Stimulated activated CD8-positive, alpha-beta memory T cell treated with anti-CD3 and anti-CD28 coated beads, Interleukin-12 subunit alpha, Interleukin-12 subunit beta, amount 100 ng/mL, for 1 hour (primary cell): Measurements from ENCODE around the gene MTMR1.
A peak's percentile ranks its signal among the peaks of the same experiment; 100 is the strongest.

Experiments
- DNase-seq: peaks from one replicate; pipeline ENCODE4 v3.0.0-alpha.2; 2020; ENCODE audit warnings: low read depth

Gene MTMR1

DNA sequence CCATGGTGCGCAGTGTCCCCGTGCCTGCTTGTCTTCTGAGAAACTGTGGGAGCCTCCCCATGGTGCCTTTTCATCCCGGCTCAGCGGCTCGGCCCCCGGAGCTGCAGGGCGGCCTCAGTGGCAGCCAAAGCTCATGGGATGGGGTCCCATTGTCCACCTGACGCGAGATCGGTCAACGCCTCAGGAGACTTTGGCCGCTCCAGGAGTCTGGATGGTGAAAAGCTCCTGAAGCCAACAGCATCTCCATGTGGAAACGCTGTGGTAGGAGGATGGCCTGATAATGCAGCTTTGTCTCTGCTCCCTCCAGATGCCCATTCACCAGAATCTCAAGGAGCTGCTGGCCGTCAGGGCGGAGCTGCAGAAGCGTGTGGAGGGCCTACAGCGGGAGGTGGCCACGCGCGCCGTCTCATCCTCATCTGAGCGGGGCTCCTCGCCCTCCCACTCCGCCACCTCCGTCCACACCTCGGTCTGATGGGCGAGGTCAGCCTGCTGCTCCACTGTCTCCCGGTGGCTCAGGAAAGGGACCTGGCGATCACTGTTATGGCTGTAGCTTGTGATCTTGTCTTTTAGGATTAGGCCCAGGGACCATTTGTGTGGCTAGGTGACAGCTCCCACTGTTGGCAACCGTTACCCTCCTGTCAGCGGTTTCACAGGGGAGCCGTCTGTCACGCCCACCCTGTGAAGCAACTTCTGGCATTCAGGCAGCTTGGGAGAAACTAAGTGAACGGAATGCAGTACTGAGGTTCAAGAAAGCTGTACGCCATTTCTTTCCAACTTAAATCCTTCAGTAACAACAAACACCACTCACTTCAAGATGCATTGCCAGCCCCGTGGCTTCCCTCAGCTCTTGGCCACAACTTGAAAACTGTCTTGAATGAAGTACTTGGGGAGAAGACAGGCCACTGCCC is 69.3 kb downstream of the MTMR1 start:
- no peak for DNase-seq

DNA sequence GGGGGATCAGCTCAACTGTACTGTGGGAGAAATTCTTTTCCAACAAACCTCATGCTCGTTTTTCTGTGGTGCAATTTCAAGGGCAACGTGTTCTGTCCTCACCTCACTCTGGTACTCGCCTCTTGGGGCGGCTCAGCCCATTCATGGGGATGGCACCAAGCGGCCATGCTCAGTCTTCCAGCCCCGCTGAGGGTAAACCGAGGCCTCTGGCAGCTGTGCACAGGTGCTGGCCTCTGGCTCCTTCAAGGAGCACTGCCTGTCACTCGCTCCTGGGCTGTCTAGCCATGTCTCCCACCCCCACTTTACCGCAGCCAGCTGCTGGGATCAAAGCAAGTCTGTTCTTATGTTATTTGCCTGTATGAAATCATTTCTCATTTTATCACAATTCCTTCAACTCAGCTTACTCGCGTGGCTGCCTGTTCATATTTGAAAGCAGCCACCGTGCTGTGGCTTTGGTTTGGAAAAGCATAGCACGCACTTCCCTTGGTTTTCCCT is 70.2 kb downstream of the MTMR1 start:
- DNase-seq = no peak

DNA sequence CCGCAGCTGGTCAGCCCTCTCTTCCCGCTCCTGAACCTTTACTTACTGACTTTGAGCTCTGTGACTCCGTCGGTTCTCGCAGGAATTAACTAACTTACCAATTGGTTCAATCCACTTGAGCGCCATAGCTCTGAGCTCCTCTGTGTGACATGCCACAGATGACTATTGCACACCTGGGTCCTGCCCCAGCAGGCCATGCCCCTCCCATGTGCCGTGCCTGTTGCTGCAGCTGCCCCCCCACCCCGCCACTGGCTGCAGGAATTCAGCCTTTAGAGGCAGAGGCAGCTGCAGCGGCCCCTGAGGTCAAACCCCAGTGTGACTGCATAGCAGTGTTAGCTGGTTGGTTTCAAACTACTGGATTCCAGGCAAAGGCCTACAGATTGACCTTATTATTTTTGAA is 70.6 kb downstream of the MTMR1 start:
- DNase-seq = no peak

DNA sequence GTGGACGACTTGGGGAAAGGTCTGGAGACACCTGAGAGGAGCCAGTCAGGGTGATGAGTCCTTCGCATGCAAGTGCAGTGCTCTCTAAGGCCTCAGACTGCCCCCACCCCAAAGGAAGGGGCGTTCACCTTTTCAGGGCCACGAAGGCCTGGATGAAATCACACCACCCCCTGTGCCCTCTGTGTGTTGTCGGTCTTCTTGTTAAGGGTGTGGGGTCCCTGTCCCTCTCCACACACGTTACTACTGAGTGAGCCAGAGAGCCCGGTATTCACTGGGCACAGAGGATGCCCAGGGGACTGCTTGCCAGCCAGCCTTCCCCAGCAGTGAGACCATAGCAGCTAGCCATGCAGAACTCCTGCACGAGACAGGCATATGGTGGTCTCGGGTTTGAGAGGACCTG is 72.0 kb downstream of the MTMR1 start:
- no peak for DNase-seq

DNA sequence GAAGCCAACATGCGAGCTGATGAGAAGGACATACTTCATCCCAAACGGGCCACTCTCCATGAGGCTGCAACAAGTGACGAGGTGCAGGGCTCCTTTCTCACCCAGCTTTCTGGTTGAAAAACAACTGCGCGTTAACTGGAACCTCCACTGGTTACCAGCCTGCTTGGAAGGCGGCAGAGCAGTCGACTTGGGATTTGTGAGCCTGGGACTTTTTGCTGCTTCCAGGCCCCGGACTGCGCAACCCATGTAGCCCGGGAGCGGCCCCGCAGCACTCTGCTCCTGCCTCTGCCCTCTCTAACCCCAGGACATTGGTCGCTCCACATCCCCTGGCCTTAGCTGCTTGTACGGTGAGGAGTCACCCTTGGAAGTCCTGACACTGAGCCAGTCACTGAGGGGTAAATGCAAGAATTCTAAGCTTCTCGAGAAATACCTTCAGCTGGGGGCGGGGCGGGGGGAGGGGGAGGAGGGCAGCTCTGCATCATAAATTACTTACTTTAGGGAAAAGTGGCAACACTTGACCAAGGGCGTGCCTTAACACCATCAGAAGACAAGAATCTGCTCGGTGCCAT is 72.7 kb downstream of the MTMR1 start:
- DNase-seq = no peak

DNA sequence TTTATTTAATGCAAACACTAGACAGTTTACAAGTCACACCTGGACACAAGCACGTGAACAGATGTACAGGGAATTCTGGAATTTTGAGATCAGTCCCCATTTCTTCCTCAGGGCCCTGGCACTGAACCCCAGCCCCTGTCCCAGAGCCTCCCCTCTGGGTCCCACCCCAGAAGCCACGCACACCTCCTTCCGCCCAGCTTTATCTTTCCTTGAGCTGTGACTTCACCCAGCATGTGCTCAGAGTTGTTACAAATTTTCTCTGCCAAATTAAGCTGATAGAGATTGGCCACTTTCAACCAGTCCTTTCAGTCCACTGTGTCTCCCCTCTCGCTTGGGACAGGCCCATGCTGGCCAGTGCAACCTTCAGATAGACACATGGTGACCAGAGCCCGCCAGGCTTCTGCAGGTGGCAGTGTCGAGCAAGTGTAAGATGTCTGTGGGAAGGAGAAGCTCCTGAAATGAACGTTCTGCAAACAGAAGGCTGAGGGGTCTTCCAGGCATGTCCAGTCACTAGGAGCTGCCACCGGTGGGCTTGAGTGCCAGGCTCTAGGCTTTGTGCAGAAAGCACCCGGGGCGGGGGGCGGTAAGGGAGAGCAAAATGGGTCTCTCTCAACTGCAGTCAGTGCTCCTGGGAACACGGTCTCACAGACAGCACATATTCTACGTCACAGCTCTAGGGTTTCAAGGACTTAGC is 73.3 kb downstream of the MTMR1 start:
- DNase-seq = no peak

DNA sequence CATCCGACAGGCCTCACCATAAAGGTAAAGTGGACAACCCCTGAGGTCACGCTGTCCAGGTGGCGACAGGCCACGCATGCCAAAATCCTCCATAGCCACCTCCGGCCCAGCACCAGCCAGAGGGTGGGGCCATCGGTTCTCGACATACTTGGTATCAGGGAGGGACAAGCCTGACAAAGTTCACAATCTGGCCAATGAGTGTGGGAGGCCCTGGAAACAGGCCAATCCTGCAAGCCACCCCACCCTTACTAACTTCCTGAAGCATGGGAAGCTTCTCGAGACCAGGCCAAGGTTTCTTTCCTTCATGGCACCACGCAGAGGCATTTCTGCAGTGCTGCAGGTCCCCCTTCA is 73.8 kb downstream of the MTMR1 start:
- no peak for DNase-seq

DNA sequence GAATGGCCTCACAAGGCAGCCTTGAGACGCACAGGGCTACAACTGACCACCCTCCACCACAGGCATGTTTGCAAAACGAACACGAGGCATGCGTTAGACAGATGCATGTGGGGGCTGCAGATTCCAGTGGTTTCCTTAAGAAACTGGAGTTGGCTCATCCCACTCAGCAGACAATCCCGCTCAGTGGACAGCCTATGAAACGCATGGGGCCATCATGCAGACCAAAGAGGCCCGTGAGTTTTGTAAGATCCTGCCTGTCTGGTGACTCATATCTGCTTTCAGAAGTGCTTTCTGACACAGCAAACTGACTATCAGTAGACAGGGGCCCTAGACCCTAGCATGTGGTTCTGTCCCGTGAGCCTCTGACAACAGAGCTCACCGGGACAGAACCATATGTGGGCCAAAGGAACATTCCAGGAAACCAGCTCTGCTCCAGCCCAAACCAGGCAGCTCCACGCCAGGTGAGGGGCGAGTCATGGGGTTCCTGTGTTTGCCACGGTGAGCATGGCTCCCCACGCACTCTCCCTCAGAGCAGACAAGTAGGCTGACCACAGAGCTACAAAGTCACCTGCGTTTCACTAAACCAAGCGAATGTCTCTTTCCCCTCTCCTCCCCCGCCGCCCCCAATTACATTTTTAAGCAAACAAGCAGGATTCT is 74.4 kb downstream of the MTMR1 start:
- DNase-seq = no peak

DNA sequence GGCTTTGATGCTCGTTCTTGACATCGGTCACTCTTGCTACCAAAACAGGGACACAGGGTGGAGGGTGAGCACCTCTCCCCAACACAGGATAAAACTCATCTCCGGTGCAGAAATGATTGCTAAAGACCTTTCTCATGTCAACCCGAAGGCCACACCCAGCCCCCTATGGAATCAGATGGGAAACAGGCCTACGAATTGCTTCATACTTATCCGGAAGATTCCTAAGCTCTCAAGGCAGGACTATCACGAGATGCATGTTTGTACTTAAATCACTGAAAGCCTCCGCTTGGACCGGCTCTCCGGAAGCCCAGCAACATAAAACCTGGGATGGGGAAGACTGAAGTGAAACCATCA is 74.9 kb downstream of the MTMR1 start:
- DNase-seq = no peak

DNA sequence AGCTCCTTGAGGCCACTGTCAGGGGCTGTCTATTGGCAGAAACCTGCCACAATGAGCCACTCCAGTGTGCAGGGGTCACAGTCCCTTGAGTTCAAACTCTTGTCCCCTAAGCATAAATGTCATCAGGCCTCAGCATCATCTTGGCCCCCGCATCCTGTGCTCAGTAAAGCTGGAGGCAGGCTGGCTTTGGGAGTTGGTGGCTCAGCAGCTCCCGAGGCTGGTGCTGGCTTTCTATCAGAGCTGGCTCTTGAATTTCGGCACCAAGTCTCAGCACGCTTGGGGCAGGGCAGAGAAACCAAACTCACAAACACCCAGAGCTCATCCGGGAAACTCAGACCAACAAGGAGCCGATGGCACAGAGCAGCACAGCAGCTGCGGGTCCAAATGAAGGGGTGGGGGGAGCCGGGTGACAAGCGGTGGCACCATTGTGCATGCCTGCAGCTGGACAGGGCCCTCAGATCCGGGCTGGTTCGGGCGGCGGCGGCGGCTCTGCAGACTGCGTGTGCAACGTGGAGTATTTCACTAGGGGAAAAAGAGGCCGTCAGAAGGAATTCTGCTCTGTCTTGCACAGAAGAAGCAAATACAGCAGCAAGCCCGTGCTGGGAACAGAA is 75.5 kb downstream of the MTMR1 start:
- DNase-seq = no peak

DNA sequence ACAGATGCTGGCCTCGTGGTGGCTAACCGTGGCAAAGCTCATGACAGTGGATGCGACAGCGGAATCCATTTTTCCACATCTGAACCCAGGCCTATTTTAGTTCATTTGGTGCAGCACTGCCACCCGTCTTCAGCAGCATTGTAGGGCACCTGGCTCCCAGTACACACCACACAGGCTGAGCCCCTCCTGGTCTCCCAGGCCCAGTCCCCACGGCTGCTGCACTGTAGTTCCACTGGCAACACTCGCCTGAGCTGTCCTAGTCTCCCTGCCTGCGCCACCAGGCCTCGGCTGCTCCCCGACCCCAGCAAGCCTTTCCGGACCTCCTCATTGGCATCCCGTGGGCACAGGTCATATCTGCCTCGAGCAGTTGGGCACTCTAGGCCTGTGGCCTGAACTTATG is 76.2 kb downstream of the MTMR1 start:
- no peak for DNase-seq

DNA sequence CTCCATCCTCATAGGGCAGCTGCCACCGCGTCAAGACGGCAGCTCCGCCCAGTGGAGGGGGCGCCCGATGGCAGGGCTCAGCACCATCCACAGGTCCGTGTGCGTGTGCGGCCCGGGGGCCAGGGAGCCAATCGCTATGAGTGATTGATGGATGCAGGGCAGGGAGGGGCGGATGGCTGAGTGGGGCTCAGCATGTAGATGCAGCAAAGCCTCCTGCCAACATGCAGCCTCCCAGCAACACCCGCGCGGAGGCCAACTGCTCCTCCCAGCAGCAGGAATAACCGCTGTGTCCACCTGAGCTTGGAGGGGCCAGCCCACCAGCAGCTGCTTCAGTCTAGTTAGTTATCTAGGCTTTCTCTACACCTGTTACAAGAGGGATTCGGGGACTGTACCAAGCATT is 77.4 kb downstream of the MTMR1 start:
- DNase-seq = no peak

DNA sequence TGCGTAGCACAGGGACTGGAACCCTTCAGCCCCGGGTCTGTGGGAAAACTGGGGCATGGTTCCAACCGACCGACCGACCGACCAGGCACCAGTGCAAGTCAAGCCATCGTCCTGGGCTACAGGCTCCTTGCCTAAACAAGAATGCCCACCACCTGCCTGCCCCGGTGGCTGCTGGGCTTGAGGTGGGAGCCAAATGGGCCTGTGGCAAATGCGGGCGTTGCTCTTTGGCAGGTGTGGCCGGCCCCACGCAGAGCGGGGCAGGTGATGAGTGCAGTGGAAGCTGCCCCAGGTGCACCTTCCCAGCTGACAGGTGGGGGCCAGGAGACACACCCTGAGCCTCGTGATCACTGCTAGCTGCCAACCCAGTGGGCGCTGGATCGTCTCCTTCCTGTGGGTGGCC is 77.9 kb downstream of the MTMR1 start:
- no peak for DNase-seq

DNA sequence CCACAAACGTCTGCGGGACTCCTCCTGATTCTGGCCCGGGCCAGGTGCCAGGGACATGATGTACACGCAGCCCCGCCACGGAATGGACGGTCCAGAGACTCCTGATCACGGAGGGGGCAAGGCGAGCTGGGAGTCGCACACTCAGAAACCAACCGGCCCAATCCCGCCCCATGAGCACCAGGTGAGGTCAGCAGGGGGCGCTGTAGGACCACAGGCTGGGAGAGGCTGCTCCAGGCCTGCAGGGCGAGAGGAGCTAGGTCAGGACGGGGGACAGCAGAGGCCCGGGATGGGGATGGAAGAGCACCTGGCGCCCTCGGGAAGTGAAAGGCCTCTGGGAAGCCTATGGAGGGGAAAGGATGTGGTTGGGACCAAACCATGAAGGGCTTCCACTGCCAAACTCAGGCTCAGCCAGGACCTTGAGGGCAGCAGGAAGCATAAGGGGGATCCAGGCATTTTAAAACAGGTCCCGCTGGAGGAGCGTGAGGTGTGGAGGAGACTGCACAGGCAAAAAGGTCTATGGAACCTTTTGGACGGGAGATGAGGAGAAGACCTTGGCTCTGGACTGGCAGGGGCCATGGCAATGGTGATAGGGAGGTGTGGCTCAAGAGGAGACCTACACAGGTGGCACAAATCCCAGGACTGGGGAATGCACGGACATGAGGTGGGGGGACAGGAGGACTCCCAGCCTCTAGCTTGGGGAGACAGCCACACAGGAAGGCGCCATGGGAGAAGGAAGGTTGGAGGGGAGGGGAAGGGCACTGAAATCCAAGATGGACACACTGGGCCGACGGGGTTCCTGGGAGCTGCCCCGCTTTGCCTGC is 79.2 kb downstream of the MTMR1 start:
- peak; percentile 50 for DNase-seq

DNA sequence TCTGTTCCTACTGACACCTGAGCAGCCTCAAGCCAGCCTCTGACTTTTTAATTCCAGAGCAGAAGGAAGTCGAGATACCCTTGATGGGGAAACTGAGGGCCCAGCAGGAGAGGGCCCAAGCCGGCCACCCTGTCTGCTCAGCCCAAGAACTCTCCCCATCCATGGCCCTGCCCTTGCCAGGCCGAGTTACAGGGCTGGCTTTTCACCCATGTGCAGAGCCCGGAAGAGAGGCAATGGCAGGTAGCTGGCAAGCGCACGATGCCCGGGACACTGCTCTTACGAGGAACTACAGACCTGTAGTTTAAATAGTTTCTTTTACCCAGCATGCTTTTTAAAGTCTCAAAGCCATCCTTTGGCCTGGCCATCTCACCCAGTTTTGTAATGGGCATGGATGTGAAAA is 79.9 kb downstream of the MTMR1 start:
- no peak for DNase-seq

DNA sequence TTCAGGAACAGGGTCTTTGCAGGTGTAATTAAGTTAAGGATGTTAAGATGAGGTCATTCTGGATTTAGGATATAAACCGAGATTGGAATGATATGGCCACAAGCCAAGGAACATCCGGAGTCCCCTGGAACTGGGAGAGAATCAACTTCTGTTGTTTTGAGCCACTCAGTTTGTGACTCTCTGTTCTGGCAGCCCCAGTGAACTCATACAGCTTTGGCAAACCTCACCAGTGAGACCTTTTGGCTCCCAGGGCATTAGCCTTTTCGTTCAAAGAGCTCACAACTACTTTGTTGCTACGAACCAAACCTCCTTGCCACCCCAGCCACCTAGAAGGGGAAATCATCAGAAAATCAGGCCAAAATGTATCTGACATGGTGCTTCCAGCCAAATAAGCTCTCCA is 80.4 kb downstream of the MTMR1 start:
- DNase-seq = no peak

DNA sequence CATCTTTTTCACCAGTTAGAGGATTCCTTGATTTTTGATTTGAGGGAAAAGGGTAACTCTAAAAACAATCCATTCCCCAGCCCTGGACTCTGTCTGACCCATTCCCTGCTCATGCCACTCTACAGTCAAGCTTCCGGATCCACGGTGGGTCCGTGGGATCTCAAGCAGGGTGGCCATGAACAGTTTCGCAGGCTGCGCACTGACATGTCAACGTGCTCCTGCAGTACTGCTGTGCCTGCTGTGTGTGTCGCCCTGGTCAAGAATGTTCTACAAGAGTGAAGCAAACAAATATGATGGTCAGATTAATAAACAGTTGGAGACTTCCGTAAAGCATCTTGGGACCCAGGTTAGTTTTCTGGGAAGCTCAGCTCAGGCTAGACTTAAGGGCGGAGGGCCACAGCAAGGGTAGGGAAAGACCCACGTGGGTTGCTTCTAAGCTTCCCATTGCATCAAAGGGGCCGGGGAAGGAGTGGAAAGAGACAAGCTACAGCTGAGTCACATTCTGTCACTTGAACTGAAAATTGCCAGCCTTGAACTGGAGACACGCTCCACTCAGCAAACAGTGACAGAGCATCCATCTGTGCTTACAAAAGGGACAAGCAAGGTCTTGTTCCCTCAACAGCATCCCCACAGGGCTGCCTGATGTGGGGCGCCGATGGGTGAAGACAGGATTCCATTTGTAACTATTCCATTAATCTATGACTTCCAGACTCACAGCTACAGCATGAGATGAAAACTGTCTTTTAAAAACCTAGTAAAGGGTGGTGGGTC is 81.8 kb downstream of the MTMR1 start:
- DNase-seq = no peak

DNA sequence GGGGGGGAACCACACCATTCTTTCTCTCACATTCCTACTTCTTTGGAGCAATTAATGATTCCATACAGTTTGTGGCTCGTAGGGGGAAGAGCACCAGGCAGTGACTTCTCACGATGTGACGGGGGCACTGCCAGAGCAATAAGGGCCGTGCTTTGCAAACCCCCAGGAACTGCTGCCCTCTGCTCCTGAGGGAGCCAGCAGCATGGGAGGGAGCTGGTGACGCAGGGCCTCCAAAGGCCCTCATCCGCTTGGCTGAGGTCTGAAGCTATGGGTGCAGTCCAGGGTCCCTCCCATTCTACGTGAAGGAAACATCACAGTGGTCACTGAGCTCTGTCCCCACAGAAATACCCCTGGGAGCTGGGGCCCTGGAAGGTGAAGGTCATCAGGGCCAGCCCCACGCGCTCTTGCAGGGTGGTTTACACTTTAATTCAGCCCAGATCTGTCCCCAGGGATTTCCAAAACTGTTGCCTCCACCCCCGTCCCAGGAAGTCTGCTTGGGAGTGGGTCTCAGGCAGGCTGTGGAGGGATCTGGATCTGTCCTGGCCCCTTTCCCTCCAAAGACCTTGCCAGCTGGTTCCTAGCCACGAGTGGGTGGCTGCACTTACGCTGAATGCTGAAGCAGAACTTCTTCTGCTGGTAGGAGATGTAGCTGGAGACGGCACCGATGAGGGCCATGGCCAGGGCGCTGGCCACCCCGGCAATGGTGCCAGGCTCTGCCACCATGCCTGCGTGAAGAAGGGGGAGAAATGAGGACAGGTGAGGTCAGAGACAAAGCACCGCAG is 82.6 kb downstream of the MTMR1 start:
- DNase-seq = no peak

DNA sequence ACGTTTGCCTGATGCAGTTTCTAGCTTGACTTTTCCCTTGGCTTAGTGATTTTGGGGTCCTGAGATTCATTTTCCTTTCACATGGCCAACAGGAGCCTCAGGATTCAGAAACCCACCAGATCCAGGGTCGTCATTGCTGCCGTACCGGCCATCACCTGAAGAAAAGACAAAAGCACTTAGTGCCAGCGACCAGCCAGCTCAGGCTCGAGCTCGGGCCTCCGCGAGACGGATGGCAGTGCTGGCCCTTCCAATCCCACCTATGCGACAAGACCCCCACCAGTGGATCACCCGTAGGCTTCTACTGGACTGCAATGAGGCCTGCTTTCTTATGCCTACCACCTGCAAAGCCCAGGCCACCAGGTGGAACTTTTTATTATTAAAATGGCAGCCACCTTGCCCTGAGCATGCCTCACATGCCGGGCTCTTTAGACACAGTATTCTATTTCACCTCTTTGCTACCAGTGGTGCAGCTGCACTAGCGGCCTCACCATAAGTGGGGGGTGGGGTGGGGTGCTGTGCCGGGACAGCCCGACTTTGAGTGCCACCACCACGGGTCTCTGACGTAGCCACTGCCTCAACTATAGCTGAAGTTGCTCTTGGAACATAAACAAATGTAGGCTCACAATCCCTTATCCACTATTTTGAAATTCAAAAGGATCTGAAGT is 84.3 kb downstream of the MTMR1 start:
- DNase-seq = no peak
